Measurements from ENCODE around the gene ZCCHC7. TPM values are rescaled to one million over a fixed set of nuclear protein-coding genes. Genes with fewer than 3 reads are reported as not detected.
"Not testable (repeated sequence)": the region's sequence is repeated elsewhere in the genome, so short reads cannot be mapped to it uniquely, and the experiment has no call there.

Gene ZCCHC7
- total and polyA plus RNA-seq, 9 of the 15 experiments (the other 6 are each of a cell fraction or from before 2014, with no cell fraction given) = 34.1 to 68.9 (median 48.8) TPM

DNA sequence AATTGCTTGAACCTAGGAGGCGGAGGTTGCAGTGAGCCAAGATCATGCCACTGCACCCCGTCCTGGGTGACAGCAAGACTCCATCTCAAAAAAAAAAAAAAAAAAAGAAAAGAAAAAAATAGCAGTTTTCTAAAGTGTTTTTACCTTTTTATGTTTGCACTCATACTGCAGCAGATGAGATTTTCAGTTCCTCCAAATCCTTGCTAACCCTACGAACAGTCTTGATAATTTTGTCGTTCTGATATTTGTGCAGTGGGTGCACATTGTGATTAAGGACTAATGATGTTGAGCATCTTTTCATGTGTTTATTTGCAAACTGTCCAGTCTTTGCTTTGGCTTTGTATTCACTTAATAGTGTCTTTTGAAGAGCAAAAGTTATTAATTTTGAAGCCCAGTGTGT, 42.9 kb downstream of the ZCCHC7 start (continued):
- TF ChIP-seq, protein P1, sequence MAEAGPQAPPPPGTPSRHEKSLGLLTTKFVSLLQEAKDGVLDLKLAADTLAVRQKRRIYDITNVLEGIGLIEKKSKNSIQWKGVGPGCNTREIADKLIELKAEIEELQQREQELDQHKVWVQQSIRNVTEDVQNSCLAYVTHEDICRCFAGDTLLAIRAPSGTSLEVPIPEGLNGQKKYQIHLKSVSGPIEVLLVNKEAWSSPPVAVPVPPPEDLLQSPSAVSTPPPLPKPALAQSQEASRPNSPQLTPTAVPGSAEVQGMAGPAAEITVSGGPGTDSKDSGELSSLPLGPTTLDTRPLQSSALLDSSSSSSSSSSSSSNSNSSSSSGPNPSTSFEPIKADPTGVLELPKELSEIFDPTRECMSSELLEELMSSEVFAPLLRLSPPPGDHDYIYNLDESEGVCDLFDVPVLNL (CRISPR knock-in tag; IDR thresholded peaks at IDR 0.05; ENCODE audit: low read depth) = no peak
- no peak for TF ChIP-seq BHLHE40 (IDR thresholded peaks at IDR 0.05; ENCODE audit: low read length)
- no peak for TF ChIP-seq NFE2 (IDR thresholded peaks at IDR 0.05; ENCODE audit: low read depth)
- TF ChIP-seq ZNF444 (CRISPR knock-in tag; IDR thresholded peaks at IDR 0.05) = no peak

DNA sequence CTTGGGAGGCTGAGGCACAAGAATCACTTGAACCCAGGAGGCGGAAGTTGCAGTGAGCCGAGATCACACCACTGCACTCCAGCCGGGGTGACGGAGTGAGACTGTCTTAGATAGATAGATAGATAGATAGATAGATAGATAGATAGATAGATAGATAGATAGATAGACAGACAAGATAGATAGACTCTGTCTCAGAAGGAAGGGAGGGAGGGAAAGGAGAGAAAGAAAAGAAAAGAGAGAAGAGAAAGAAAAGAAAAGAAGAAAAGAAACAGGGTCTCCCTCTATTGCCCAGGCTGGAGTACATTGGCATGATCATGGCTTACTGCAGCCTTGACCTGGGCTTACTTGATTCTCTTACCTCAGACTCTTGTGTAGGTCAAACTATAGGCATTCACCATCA, 44.0 kb downstream of the ZCCHC7 start:
- H3K4me3 ChIP-seq; H3K27me3 ChIP-seq (ENCODE audit: control insufficient read depth in 2 of 2, insufficient read depth in 2 of 2, low read length in 2 of 2); H3K9ac ChIP-seq (ENCODE audit: insufficient read depth in 1 of 2, low read depth in 2 of 2, low read length in 2 of 2); FAIRE-seq; H3K4me2 ChIP-seq (ENCODE audit: insufficient read depth, low read length); H3K27ac ChIP-seq (ENCODE audit: extremely low read depth, low read depth, low read length); H3K4me1 ChIP-seq (replicated peaks in 1 of 2; ENCODE audit: control insufficient read depth in 2 of 2, insufficient read depth in 2 of 2, low read length in 2 of 2); H4K20me1 ChIP-seq (replicated peaks; ENCODE audit: control insufficient read depth, insufficient read depth, low read length); intact Hi-C loops (cut with micrococcal nuclease); CTCF ChIA-PET (ENCODE audit: low intra/inter-chr PET ratio); ATAC-seq; in situ Hi-C loops (cut with MboI); BruUV-seq (replicated peaks); DNase-seq (ENCODE audit: extremely low read depth in 1 of 4, low spot score in 3 of 4); H2AFZ ChIP-seq (ENCODE audit: low read depth, low read length); H3K9me1 ChIP-seq (ENCODE audit: control insufficient read depth, insufficient read depth, low read length); H3K9me3 ChIP-seq (replicated peaks; ENCODE audit: control insufficient read depth, insufficient read depth, low read depth, low read length): not testable (repeated sequence)
- 90% methylated on average over 4 of the region's 4 CpGs for whole genome bisulfite sequencing (ENCODE audit: insufficient coverage, low coverage, missing lambda C conversion rate)
- peaks cover 56% of the 10 kb centered on the region for H3K36me3 ChIP-seq (ENCODE audit: control insufficient read depth, insufficient read depth, low read length)
- TF ChIP-seq DACH1 (IDR thresholded peaks at IDR 0.05; ENCODE audit: partially characterized antibody) (peak; percentile 98), SUPT5H (IDR thresholded peaks at IDR 0.05) (0 out of 2 replicates have a peak, but pooled peaks have one; percentile 29), POLR2A (conservative IDR thresholded peaks at IDR 0.05) (peak; percentile 51), SMARCA5 (IDR thresholded peaks at IDR 0.05) (0 out of 2 replicates have a peak, but pooled peaks have one; percentile 33), GATA2 (CRISPR knock-in tag; IDR thresholded peaks at IDR 0.05) (peak; percentile 42; the same call in 1 of the 2 replicates), POLR2B (IDR thresholded peaks at IDR 0.05; ENCODE audit: low read depth, partially characterized antibody) (peak; percentile 36)
- TF ChIP-seq, protein P2, sequence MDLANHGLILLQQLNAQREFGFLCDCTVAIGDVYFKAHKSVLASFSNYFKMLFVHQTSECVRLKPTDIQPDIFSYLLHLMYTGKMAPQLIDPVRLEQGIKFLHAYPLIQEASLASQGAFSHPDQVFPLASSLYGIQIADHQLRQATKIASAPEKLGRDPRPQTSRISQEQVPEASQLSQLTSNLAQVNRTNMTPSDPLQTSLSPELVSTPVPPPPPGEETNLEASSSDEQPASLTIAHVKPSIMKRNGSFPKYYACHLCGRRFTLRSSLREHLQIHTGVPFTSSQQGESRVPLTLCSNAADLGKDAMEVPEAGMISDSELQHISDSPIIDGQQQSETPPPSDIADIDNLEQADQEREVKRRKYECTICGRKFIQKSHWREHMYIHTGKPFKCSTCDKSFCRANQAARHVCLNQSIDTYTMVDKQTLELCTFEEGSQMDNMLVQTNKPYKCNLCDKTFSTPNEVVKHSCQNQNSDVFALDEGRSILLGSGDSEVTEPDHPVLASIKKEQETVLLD (IDR thresholded peaks at IDR 0.05) = peak; percentile 62; the same call in 1 of the 2 replicates
- TF ChIP-seq, protein P3, sequence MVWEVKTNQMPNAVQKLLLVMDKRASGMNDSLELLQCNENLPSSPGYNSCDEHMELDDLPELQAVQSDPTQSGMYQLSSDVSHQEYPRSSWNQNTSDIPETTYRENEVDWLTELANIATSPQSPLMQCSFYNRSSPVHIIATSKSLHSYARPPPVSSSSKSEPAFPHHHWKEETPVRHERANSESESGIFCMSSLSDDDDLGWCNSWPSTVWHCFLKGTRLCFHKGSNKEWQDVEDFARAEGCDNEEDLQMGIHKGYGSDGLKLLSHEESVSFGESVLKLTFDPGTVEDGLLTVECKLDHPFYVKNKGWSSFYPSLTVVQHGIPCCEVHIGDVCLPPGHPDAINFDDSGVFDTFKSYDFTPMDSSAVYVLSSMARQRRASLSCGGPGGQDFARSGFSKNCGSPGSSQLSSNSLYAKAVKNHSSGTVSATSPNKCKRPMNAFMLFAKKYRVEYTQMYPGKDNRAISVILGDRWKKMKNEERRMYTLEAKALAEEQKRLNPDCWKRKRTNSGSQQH (CRISPR knock-in tag; IDR thresholded peaks at IDR 0.05) = peak; percentile 40; the same call in 1 of the 2 replicates
- H3K79me2 ChIP-seq (ENCODE audit: control insufficient read depth, insufficient read depth, low read length) = peaks cover 48% of the 10 kb centered on the region
- POLR2A ChIA-PET = interaction anchor here (1.0 kb wide), 1 partner anchor 70 kb away, joined by 3 read pairs; no protein-coding TSS in a partner anchor
